Measurements from ENCODE around the gene CLEC17A. TPM values are rescaled to one million over a fixed set of nuclear protein-coding genes. Genes with fewer than 3 reads are reported as not detected.
A peak's percentile ranks its signal among the peaks of the same experiment; 100 is the strongest.
"Not testable (repeated sequence)": the region's sequence is repeated elsewhere in the genome, so short reads cannot be mapped to it uniquely, and the experiment has no call there.

Gene CLEC17A
- total RNA-seq, 1 experiment from 2014 or later = not detected

DNA sequence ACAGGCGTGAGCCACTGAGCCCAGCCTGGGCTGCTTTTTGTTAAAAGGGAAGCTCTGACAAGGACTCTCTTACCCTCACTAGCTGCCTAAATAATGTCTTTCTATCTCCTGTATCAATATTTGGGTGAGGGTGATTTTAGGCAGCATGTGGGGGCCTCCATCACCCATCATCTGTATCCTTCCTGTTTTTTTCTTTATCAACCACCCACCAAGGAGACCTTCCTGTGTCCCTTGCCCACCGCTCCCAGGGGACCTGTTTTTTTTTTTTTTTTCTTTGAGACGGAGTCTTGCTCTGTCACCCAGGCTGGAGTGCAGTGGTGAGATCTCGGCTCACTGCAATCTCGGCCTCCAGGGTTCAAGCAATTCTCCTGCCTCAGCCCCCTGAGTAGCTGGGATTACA, 5.6 kb upstream of the CLEC17A start:
- no peak for DNase-seq (ENCODE audit: extremely low read depth, low read depth)

DNA sequence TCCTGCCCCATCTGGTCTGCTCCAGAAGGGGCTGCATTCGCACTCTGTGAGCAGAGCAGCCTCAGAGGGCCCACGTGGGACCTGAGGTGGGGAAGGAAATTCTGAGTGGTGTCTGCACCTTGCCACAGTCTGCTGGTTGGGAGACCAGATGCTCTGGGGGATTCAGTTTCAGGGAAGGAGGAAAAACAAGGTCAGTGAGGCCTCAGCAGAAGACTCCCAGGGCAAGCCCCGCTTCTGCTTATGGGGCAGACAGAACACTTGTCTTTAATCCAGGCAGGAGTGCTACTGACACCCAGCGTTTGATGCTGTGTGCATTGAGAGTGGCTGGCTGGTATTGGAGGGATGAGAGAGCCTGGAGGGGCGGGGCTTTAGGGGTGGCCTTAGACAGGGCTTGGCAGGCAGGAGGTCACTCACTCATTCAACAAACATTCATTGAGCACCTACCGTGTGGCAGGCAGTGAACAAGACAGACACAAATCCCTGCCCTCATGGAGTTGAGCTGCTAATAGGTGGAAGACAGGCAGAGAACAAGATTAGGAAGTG, 4.9 kb upstream of the CLEC17A start:
- no peak for DNase-seq (ENCODE audit: extremely low read depth, low read depth)

DNA sequence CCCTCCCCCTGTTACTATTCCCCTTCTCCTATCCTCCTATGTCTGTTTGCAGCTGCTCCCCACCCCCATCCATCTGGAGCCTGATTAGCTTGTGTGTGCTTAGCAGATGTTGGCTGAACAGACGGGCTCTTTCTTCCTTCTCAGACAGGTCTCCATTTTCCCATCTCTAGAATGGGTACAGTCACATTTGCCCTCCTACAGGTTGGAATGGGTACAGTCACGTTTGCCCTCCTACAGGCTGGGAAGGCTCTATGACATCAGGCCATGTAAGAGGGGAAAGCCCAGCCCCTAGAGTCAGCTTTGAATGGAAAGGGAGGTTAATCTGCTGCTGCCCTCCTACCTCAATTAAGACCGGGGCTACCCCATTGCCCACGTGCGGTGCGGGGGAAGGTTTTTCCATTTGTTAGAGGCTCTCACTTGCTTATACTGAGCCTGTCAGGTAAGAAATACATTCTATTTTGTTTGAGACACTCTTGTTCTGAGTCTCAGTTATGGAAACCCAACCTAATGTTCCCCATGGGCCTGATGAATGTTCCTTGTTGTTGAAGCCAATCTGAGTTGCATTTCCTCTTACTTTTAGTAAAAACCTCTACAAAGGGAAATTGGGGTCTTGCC, 2.2 kb upstream of the CLEC17A start:
- no peak for DNase-seq (ENCODE audit: extremely low read depth, low read depth)

DNA sequence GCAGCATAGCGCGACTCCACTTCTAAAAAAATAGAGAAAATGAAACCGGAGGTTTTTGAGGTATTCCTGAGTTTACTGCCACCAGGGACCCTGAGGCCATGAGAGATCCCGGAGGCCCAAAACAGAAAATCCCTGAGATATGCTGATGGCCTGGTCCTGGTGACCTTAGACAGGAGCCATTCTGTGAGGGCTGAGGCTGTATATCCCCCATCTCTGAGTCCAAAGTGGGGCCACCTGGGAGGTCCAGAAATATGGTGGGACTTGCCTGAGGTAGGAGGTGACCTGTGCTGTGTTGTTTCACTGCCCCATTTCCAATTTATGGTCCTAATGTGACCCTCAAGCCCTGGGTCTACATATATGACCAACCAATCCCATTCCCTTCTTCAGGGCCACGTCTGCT, 1.5 kb downstream of the CLEC17A start:
- DNase-seq (ENCODE audit: extremely low read depth, low read depth) = not testable (repeated sequence)

DNA sequence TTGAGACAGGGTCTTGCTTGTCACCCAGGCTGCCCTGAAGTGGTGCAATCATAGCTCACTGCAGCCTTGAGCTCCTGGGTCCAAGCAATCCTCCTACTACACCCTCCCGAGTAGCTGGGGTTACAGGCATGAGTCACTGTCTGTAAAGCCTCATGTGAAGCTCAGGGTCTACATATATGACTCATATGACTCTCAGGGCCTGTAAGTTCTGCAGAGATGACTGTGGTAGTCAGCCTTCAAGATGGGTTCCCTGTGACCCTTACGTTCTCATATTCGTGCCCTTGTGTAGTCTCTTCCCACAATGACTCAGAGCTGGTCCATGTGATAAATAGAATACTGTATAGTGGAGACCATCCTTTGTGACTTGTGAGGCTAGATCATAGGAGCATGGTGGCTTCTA, 2.3 kb downstream of the CLEC17A start:
- not testable (repeated sequence) for DNase-seq (ENCODE audit: extremely low read depth, low read depth)

DNA sequence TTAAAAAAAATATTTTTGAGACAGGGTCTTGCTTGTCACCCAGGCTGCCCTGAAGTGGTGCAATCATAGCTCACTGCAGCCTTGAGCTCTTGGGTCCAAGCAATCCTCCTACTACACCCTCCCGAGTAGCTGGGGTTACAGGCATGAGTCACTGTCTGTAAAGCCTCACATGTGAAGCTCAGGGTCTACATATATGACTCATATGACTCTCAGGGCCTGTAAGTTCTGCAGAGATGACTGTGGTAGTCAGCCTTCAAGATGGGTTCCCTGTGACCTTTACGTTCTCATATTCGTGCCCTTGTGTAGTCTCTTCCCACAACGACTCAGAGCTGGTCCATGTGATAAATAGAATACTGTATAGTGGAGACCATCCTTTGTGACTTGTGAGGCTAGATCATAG, 6.5 kb downstream of the CLEC17A start:
- not testable (repeated sequence) for DNase-seq (ENCODE audit: extremely low read depth, low read depth)

DNA sequence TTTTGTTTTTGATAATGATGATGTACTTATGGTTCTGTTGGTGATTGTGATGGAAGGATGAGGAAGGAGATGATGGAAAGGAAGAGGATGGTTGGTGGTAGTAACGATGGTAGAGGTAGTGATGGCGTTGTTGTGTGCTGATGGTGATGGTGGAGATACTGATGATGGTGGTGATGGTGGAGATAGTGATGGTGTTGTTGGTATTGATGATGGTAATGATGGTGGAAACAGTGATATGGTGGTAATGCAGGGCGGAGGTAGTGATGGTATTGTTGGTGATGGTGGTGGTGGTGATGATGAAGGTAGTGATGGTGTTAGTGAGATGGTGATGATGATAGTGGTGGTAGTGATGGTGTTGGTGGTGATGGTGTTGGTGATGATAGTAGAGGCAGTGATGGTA, 12.7 kb downstream of the CLEC17A start:
- no peak for DNase-seq (ENCODE audit: extremely low read depth, low read depth)

DNA sequence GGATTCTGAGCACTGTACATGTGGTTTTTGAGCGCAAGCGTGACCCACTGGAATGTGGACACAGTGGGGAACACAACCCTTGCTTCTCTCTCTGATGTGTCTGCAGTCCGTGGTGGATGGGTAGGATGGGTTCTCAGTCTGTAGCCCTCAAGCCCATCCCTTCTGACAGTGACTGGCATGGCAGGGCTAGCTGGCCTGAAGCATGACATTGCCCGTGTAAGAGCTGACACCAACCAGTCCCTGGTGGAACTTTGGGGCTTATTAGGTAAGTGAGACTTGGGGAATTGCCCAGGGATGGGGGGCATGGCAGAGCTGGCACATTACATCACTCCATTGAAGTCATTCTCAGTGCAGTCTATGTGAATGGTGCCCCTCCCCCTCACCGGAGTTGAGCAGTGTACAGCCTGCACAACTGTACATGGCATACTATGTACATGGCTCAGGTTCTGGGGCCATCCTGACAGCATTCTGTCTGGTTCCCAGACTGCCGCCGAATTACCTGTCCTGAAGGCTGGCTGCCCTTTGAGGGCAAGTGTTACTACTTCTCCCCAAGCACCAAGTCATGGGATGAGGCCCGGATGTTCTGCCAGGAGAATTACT, 16.8 kb downstream of the CLEC17A start:
- DNase-seq (ENCODE audit: extremely low read depth, low read depth) = no peak

DNA sequence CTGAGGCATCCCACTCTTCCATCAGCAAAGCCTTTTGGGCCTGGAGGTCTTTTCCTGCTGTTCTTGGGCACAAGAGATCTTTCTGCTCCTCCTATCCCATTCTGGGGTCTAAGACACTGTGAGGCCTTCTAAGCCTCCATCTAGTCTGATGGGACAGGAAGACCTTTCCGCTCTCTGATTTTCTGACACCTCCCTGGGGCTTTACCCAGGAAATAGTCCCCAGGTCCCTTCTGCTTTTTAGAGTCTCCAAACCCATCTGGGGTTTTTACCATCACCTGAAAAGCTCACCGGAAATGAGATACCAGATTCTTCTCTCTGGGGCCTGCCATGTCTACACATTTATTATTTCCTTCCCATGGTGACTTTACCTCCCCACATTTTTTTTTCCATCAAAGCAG, 21.1 kb downstream of the CLEC17A start:
- no peak for DNase-seq (ENCODE audit: extremely low read depth, low read depth)

DNA sequence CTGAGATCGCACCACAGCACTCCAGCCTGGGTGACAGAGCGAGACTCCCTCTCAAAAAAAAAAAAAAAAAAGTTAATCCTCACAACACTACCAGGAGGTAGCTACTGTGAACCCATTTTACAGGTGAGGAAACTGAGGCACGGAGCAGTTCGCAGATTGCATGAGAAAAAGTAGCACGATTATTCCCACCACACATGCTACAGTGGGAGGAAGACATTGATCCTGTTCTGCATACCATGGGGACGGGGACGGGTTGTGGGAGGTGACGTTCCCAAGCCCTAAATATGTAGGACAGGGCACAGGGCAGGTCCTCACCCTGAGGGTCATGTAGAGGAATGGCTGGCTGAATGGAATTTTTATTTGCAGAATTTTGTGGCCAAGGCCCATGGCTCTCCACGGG, 23.7 kb downstream of the CLEC17A start:
- no peak for DNase-seq (ENCODE audit: extremely low read depth, low read depth)

DNA sequence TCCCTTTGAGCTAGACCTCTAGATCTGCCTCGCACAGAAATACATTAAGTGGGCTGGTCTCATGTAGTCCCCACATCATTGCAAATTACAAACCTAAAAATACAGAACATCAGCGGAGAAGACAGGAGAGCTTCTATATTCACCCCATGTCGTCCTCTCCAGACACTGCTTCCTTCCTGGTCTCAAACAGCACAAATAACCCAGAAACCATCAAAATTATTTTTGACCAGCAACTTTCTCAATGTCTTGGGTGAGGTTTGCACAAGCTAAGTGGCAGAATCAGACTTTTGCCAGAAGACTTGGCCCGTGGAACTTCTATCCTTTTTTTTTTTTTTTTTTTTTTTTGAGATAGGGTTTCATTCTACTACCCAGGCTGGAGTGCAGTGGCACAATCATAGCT, 28.2 kb downstream of the CLEC17A start:
- no peak for DNase-seq (ENCODE audit: extremely low read depth, low read depth)

DNA sequence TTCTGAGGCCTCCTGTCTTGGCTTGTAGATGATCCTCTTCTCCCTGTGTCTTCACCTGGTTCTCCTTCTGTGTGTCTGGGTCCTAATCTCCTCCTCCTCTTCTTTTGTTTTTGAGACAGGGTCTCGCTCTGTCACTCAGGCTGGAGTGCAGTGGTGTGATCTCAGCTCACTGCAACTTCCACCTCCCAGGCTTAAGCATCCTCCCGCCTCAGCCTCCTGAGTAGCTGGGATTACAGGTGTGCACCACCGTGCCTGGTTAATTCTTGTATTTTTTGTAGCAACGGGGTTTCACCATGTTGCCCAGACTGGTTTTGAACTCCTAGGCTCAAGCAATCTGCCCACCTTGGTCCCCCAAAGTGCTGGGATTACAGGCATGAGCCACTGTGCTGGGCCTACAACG, 29.4 kb downstream of the CLEC17A start:
- DNase-seq (ENCODE audit: extremely low read depth, low read depth) = not testable (repeated sequence)

DNA sequence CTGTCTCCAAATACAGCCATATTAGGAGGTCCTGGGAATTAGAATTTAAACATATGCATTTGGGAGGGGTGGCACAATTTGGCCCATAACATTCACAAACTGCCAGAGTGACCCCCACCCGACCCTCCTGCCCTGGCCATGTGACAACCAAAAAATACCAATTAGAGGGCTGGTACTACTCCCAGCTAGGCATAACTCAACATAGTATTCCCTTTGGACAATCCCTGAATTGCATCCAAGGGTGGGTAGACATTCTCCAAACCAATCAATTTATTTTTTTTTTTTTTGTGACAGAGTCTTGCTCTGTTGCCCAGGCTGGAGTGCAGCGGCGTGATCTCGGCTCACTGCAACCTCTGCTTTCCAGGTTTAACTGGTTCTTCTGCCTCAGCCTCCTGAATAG, 29.8 kb downstream of the CLEC17A start:
- no peak for DNase-seq (ENCODE audit: extremely low read depth, low read depth)

DNA sequence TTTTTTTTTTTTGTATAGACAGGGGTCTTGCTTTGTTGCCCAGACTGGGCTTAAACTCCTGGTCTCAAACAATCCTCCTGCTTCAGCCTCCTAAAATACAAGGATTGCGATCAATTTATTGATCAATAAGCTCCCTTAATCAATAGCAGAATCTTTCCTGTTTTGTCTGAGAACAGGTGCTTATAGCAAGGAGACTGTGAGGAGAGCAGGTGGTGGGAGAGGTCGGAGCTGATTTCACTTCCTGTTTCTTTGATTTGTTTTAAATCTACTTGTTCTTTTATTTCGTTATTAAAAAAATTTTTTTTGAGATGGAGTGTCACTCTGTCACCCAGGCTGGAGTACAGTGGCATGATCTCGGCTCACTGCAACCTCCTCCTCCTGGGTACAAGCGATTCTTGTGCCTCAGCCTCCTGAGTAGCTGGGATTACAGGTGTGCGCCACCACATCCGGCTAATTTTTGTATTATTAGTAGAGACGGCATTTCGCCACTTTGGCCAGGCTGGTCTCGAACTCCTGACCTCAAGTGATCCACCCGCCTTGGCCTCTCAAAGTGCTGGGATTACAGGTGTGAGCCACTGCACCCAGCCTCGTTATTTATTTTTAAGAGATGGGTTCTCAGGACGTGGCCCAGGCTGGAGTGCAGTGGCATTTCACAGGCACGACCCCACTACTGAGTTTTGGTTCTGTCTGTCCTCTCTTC, 30.7 kb downstream of the CLEC17A start:
- DNase-seq (ENCODE audit: extremely low read depth, low read depth) = not testable (repeated sequence)

DNA sequence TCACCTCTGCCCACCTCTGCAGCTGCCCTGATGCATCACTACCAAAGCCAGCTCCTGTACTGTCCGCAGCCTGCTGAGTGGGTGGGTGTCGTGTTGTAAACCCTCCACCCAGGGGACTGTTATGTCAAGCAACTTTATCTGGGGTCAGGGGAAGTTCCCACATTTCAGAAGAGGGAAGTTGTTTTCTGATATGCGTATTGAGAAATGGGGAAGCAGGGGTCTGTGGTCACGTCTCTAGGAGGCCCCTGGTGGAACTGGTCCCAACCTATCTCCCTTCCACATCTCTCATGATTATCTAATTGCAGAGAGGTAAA, 31.2 kb downstream of the CLEC17A start:
- no peak for DNase-seq (ENCODE audit: extremely low read depth, low read depth)

DNA sequence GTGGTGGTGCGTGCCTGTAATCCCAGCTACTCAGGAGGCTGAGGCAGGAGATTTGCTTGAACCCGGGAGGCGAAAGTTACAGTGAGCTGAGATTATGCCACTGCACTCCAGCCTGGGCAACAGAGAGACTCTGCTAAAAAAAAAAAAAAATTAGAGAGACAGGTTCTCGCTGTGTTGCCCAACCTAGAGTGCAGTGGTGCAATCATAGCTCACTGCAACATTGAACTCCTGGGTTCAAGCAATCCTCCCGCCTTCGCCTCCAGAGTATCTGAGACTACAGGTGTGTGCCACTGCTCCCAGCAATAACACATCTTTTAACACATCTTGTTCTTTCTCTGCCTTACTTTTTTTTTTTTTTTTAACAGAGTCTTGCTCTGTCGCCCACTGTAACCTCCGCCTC, 32.7 kb downstream of the CLEC17A start:
- DNase-seq (ENCODE audit: extremely low read depth, low read depth) = no peak

DNA sequence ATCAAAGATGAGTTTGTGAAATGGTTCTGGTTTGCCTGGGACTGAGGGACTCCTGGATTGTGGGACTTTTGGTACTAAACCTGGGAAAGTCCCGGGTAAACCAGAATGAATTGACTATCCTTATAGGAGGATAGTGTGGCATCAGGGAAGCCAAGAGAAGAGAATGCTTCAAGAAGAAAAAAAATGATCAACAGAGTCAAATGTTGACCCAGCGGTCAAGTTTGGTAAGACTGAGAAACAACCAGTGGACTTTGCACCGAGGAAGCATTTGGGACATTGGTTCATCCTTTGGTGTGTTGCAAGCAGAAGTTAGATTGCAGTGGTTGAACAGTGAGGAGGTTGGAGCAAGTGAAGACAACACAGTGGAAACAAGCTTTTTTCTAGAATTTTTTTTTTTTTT, 33.5 kb downstream of the CLEC17A start:
- no peak for DNase-seq (ENCODE audit: extremely low read depth, low read depth)

DNA sequence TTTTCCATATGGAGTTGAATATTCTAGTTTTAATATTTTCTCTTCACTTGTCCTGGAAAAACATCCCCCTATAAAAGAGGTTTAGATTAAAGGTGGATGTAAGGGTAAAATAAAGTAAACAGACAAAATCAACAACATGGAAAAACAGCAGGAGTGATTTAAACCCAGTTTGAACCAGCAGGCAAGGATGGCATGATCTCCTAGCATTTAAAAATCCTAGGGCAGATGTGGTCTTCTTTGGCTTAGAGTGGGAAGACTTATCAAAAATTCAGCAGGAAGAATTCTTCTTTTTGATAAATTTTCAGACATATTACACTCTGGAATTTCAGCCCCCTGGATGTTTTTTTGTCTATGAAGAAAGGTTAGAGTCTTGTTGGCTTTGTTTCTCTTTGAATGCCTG, 36.5 kb downstream of the CLEC17A start:
- no peak for DNase-seq (ENCODE audit: extremely low read depth, low read depth)

DNA sequence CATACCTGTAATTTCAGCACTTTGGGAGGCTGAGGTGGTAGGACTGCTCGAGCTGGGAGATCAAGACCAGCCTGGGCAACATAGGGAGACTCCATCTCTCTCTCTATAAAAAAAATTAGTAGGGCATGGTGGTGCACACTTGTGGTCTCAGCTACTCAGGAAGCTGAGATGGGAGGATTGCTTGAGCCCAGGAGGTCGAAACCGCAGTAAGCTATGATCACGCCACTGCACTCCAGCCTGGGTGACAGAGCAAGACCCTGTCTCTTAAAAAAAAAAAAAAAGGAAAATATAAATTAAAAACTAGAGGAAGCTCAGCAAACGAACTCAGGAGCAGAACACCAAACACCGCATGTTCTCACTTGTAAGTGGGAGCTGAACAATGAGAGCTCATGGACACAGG, 41.6 kb downstream of the CLEC17A start:
- DNase-seq (ENCODE audit: extremely low read depth, low read depth) = not testable (repeated sequence)

DNA sequence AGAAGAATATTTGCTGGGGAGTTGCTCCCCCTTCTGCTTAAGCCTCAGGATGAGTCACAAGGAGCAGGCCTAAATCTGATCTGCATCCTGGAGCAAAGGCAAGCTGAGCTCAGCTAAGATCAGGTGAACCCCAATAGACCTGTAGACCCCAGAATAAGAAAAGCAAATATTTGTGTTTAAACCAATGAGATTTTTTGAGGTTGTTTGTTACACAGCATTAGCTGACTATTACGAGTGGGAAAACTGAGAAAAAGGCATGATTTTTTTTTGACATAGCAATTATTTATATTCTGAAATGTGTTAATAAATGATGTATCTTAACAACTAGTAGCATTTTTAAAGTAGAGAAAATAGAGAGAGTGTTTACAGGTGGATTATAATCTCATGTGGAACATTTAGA, 46.7 kb downstream of the CLEC17A start:
- DNase-seq (ENCODE audit: extremely low read depth, low read depth) = no peak

DNA sequence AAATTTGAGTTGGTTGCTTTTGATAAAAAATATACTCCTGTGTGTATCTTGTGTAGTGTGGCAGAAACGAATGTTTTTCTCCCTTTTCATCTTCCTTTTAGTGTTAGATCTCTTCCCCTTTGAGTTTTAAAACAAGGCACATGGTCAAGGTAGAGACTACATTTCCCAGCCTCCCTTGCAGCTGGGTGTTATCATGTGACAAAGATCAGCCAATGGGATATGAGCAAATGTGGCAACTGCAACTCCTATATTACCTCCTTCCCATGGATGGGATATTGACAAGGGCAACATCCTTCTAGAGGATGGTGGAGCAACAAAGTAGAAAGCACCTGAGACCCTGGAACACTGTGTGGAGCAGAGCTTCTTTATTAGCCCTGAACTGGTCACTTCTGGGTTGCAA, 49.4 kb downstream of the CLEC17A start:
- peak; percentile 5 for DNase-seq (ENCODE audit: extremely low read depth, low read depth)

Measured in NCI-H460 (cell line).